SK-N-SH treated with all-trans-retinoic acid at 6 μM for 48 hours (cell line): ENCODE measurements around the gene RAB2B.

ENCODE experiments used
- ARNTL ChIP-seq: fragments of 450-650 bp; formaldehyde crosslinking; IDR thresholded peaks from 2 replicates; pipeline ENCODE4 v1.5.0; 2020; ENCODE audit warnings: low read depth, mild to moderate bottlenecking, moderate library complexity, borderline replicate concordance
- CSDC2 ChIP-seq: fragments of 250-450 bp; sonication (Bioruptor Pico); IDR thresholded peaks from 2 replicates; pipeline ENCODE4 v1.5.0; 2020; ENCODE audit warnings: mild to moderate bottlenecking, moderate library complexity
- POU6F1 ChIP-seq: fragments of 250-450 bp; sonication (Bioruptor Pico); IDR thresholded peaks from 2 replicates; pipeline ENCODE4 v1.8.0; 2021; ENCODE audit warnings: low read depth, mild to moderate bottlenecking, moderate library complexity, borderline replicate concordance
- ZC3H10 ChIP-seq: fragments of 250-450 bp; sonication (Bioruptor Pico); IDR thresholded peaks from 2 replicates; pipeline ENCODE4 v1.5.1; 2021; ENCODE audit warnings: mild to moderate bottlenecking, moderate library complexity
- ZNF565 ChIP-seq: fragments of 450-650 bp; formaldehyde crosslinking; conservative IDR thresholded peaks from 2 replicates; pipeline ENCODE4 v1.5.0; 2020; ENCODE audit warnings: low read depth, mild to moderate bottlenecking, moderate library complexity
- ZNF8 ChIP-seq: fragments of 450-650 bp; formaldehyde crosslinking; IDR thresholded peaks from 2 replicates; pipeline ENCODE4 v1.5.0; 2020; ENCODE audit warnings: mild to moderate bottlenecking, moderate library complexity

GRCh38 chr14:21414137-21414631 lies 62.6 kb downstream of the RAB2B start:
- no peak for TF ChIP-seq ZC3H10 (CRISPR knock-in tag)
- no peak for TF ChIP-seq CSDC2 (CRISPR knock-in tag)
- no peak for TF ChIP-seq ARNTL (CRISPR knock-in tag)
- TF ChIP-seq ZNF565 (CRISPR knock-in tag) = no peak
- no peak for TF ChIP-seq POU6F1
- no peak for TF ChIP-seq ZNF8
